Retinal pigment epithelial cell (primary cell): ENCODE results near the gene CCDC12.

Experiments
- DNase-seq: peaks from one replicate; pipeline ENCODE4 v3.0.0-alpha.2; 2010; ENCODE audit warnings: low read depth
- H3K4me3 ChIP-seq: 2 replicates; pipeline ENCODE4 v1.5.1; 2011; ENCODE audit warnings: mild to moderate bottlenecking, low read length, control low read depth, moderate library complexity
- TF ChIP-seq, protein P1 (sequence below): conservative IDR thresholded peaks from 2 replicates; pipeline ENCODE4 v1.5.1; 2011; ENCODE audit warnings: low read depth, low read length, control low read depth, inconsistent platforms

Gene CCDC12

DNA sequence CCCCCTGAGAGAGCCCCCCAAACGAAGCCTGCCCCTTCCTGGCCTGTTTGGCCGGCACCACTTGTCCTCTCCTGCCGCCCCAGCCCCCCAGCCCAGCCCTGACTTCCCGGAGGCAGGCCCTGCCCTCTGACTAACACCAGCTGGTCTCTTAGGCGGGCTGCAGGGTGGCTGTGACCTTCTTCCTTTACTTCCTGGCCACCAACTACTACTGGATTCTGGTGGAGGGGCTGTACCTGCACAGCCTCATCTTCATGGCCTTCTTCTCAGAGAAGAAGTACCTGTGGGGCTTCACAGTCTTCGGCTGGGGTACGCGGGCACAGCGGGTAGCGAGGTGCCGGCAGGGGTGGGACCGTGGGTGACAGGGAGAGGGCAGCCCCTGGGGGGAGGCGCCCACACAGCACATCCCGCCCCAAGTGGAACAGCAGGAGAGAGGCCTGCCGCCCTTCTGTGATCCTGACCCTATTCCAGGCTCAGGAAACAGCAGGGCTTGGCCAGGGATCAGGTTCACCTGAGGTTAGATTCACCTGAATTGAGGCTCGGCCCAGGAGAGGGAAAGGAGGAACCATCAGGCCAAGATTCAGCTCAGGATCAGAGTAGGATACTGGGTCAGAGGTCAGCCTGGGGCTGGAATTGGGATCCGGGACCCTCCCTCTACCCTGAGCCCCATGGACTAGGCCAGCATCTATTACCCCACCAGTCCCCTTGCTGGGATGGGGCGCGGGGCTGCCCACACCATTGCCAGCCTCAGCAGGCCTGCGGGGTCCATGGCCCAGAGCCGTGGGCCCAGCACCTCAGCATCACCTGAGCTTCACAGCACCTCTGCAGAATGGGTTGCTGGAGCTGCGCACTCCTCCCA lies 77.2 kb downstream of the CCDC12 start:
- H3K4me3 ChIP-seq: no peak overlapping the region
- TF ChIP-seq, protein P1, sequence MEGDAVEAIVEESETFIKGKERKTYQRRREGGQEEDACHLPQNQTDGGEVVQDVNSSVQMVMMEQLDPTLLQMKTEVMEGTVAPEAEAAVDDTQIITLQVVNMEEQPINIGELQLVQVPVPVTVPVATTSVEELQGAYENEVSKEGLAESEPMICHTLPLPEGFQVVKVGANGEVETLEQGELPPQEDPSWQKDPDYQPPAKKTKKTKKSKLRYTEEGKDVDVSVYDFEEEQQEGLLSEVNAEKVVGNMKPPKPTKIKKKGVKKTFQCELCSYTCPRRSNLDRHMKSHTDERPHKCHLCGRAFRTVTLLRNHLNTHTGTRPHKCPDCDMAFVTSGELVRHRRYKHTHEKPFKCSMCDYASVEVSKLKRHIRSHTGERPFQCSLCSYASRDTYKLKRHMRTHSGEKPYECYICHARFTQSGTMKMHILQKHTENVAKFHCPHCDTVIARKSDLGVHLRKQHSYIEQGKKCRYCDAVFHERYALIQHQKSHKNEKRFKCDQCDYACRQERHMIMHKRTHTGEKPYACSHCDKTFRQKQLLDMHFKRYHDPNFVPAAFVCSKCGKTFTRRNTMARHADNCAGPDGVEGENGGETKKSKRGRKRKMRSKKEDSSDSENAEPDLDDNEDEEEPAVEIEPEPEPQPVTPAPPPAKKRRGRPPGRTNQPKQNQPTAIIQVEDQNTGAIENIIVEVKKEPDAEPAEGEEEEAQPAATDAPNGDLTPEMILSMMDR: no peak
- DNase-seq: no peak

DNA sequence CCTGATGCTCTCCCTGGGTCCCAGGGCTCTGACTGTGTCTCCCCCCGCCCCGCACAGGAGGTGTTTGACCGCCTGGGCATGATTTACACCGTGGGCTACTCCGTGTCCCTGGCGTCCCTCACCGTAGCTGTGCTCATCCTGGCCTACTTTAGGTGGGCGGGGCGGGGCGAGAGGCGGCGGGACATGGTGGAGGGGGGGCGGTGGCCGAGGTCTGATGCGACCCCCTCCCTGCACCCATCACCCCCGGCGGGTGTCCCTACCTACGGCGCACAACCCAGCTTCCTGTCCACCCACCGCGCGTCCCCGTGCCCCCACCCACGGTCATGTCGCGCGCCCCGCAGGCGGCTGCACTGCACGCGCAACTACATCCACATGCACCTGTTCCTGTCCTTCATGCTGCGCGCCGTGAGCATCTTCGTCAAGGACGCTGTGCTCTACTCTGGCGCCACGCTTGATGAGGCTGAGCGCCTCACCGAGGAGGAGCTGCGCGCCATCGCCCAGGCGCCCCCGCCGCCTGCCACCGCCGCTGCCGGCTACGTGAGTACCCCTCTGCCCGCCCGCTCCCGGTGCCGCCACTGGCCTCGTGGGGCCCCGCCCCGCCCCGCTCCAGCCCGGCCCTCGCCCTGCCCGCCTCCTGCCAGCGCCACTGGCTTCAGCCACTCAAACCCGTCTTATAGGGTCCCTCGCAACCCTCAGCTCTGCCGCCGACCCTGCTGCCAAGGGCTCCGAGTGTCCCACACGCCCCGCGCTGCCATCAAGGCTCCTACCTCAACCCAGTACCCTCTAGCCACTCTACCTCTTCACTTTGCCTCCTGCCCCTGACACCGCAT lies 78.0 kb downstream of the CCDC12 start:
- no peak for DNase-seq
- H3K4me3 ChIP-seq: peak overlapping the region; percentile 22
- TF ChIP-seq, protein P1: no peak

DNA sequence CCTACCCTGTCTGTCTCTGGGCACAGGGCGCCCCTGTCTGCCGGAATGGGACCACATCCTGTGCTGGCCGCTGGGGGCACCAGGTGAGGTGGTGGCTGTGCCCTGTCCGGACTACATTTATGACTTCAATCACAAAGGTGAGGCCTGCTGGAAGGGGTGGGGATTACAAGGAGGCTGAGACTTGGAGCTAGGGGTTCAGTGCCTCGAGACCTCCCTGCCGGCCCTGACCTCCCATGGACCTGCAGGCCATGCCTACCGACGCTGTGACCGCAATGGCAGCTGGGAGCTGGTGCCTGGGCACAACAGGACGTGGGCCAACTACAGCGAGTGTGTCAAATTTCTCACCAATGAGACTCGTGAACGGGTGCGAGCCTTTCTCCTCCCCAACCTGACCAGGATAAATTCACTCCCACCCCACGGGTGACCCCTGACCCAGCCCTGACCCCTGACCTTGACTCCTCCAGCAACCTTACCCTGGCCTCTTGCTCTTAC lies 78.7 kb downstream of the CCDC12 start:
- H3K4me3 ChIP-seq: no peak overlapping the region
- no peak for DNase-seq
- TF ChIP-seq, protein P1: no peak

DNA sequence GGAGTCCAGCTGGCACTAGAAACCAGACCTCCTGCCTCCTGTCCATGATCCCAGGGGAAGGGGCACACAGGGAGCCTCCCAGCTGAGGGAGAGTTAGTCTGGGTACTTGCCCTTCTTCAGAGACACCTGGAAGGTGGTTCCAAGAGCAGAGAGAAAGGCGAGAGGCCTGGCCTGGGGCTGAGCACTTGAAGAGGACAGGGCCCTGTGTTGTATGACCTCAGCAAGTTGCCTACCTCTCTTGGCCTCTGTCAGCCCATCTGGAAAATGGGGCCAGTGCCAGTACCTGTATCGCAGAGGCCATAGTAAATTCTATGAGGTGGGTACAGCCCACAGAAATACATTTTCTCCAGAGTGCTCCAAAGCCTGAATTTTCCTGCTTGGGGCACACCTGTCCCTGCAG lies 79.5 kb downstream of the CCDC12 start:
- DNase-seq: no peak
- TF ChIP-seq, protein P1: no peak
- no peak overlapping the region for H3K4me3 ChIP-seq

DNA sequence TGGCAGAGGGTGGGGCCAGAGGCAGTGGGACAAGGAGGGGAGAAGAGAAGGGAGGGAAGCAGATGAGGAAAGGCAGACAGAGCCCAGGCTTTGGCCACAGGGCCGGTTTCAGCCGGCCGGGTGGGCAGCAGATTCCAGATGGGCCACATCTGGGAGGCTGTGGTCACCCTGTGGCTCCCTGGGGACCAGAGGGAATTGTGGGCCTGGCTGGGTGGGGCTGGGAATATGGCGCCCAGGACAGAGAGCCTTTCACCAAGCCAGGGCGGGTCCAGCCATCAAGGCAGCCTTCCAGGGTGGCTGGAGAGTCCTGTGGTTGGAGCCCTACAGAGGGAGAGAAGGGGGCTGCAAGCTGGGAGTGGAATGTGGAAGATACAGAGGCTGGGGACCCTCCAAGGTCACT lies 80.2 kb downstream of the CCDC12 start:
- DNase-seq: no peak
- TF ChIP-seq, protein P1: no peak
- H3K4me3 ChIP-seq: no peak overlapping the region

DNA sequence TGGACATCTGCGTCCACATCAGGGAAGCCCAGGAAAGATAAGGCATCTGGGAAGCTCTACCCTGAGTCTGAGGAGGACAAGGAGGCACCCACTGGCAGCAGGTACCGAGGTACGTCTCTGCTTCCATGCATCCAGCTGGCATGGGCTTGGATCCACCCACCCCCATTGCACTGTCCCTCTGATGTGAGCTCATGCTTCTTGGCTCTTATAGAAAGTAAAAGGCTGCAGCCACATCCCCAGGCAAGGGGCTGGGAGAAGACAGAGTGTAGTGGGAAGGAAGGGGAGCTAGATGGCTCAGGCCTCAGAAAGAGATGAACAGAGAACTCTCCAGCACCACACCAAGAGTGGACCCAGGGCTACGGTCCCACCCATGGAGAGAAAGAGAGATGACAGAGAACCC lies 80.8 kb downstream of the CCDC12 start:
- H3K4me3 ChIP-seq: no peak overlapping the region
- DNase-seq: no peak
- TF ChIP-seq, protein P1: no peak

DNA sequence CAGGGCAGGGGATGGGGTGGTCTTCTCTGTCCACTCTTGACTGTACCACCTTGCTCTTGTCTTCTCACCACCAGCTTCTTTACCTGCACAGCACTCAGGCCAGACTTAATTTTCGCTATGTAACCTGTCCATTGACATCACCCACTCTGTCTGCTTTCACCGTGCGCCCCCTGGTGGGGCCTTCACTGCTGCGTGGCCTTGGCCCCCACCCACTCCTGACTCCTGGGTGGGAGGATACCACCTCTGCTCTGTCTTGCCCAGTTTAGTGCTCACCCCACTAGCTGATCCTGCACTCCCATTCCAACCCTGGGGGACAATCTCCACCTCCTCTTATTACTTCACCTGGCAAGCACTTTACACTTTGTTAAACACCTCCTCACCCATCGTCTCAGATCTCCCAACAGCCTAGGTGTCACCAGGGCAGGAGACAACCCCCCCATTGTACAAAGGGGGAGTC lies 81.3 kb downstream of the CCDC12 start:
- no peak overlapping the region for H3K4me3 ChIP-seq
- DNase-seq: no peak
- TF ChIP-seq, protein P1: peak; percentile 93
